ENCODE results near the gene STK39.

DNA sequence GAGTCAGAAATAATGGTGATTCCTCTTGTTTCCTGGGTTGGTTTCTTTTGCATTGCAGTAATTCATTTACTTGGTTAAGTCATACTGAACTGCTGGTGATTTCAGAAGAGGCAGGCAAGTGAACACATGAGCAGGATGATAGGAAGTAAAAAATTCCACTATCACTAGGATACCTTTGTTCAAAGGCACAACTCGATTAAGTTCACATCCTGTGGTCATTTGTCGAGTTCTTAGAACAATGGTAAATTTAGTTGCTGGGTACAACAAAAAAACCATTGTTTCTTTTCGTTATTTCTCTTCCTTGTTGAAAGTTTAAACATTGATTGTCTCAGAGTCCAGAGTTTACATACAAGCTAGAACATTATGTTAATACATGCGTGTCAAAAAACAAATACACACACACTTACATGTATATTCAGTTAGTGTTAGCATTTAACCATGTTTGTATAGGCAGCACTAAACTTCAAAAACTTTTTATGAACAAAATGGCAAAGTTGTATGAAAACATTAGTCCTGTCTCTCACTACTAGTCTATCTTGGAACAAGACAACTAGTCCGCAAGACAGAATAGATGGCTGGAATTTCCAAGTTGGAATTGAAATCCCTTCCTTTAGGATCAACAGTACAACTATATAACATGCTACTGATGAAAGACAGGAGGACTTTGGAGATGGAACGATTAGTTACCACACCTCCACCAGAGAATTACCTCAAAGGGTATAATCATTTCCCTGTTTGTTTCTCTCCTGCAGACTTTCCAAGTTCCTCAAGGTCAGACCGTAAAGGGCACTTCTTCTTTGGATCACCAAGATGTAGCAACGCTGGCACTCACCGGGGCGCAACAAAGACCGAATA is 26.2 kb downstream of the STK39 start:
- TF ChIP-seq POLR2A (IDR thresholded peaks at IDR 0.05) (no peak), EP300 (IDR thresholded peaks at IDR 0.05) (no peak), POLR2AphosphoS5 (IDR thresholded peaks at IDR 0.05) (no peak)
- TF ChIP-seq, protein P1, sequence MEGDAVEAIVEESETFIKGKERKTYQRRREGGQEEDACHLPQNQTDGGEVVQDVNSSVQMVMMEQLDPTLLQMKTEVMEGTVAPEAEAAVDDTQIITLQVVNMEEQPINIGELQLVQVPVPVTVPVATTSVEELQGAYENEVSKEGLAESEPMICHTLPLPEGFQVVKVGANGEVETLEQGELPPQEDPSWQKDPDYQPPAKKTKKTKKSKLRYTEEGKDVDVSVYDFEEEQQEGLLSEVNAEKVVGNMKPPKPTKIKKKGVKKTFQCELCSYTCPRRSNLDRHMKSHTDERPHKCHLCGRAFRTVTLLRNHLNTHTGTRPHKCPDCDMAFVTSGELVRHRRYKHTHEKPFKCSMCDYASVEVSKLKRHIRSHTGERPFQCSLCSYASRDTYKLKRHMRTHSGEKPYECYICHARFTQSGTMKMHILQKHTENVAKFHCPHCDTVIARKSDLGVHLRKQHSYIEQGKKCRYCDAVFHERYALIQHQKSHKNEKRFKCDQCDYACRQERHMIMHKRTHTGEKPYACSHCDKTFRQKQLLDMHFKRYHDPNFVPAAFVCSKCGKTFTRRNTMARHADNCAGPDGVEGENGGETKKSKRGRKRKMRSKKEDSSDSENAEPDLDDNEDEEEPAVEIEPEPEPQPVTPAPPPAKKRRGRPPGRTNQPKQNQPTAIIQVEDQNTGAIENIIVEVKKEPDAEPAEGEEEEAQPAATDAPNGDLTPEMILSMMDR (IDR thresholded peaks at IDR 0.05), result no peak
